BJ (cell line): Measurements from ENCODE around the gene MMP10. TPM values are rescaled to one million over a fixed set of nuclear protein-coding genes. Genes with fewer than 3 reads are reported as not detected.

Experiments
- CTCF ChIA-PET: fragments of 350-600 bp; formaldehyde crosslinking; extraction: SDS; loops from one replicate; lab custom pipeline; 2021; ENCODE audit warnings: antibody characterized with exemption, inconsistent platforms; lab: Yijun Ruan, JAX
- POLR2A ChIA-PET: fragments of 300-600 bp; sonication (Branson Sonifier 250); formaldehyde crosslinking; extraction: SDS; loops from one replicate; lab custom pipeline; 2021; ENCODE audit warnings: antibody characterized with exemption; lab: Charles Lee
- DNase-seq: peaks from one replicate; pipeline ENCODE4 v3.0.0-alpha.2; 2011; ENCODE audit warnings: low read depth
- H3K27me3 ChIP-seq: 2 replicates; pipeline ENCODE4 v1.6.0; 2011; ENCODE audit warnings: low read length; ENCODE audit not compliant: control insufficient read depth, insufficient read depth
- H3K36me3 ChIP-seq: 2 replicates; pipeline ENCODE4 v1.5.1; 2011; ENCODE audit warnings: low read length; ENCODE audit not compliant: control insufficient read depth, insufficient read depth
- H3K4me3 ChIP-seq: 2 replicates; pipeline ENCODE4 v1.5.1; 2011; ENCODE audit warnings: low read depth, mild to moderate bottlenecking, control low read depth, low read length
- CTCF ChIP-seq: IDR thresholded peaks from 2 replicates; pipeline ENCODE4 v1.5.1; 2011; ENCODE audit warnings: low read depth, mild to moderate bottlenecking, control low read depth, inconsistent platforms, low read length, moderate library complexity; ENCODE audit not compliant: insufficient read depth
- polyA plus RNA-seq: library from polyadenylated mRNA; depleted of rRNA; stranded (reverse); fragments of >200 nt; gene quantifications from 2 replicates; pipeline ENCODE4 v1.2.3, GENCODE V29; 2011

MMP10 gene
- polyA plus RNA-seq, 1 experiment: 0.16 TPM

DNA sequence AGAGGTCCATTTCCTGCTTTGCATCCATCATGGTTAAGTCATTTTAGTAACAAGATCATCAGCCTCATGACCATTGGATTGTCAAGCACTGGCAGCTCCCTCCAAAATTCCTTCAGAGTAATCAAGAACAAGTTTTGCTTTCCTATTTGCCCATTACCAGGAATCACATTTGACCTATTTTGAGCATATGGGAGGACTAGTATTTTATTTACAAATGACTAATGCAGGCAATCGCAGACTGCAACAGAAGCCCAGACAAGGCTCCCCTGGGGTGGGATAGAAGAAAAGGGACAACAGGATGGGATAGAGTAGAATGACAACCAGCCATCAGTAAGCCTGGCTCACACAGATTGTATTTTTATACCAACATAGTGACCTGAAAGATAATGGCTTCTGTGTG, 9.1 kb downstream of the MMP10 start:
- no peak for DNase-seq
- ChIA-PET POLR2A (no interaction called here), CTCF (interaction anchor here (1.0 kb wide), 1 partner anchor 9 kb away, joined by 3 read pairs; the partner anchor contains the start of gene MMP10)
- Histone ChIP-seq H3K27me3 (peaks cover 1% of the 10 kb centered on the region), H3K4me3 (no peak overlapping the region), H3K36me3 (no peaks in the 10 kb centered on the region)
- no peak for TF ChIP-seq CTCF

DNA sequence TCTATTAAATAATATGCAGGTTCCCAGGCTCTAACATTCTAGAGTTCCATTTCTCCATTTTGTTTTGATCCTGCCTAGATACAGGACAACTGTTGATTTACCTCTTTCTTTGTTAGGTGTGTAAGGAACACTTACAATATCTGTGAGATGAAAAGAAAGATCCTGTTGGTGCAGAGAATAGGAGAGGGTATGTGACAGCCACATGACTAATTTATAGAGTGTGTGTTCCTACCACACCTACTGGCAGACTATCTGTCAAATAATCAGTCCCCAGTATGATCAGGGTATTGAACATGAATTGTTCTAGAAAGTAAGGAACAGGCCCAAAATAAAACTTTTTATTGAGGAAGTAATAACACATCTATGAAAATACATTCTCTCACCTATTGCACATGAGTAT, 10.2 kb downstream of the MMP10 start:
- H3K36me3 ChIP-seq: no peaks in the 10 kb centered on the region
- TF ChIP-seq CTCF: no peak
- H3K4me3 ChIP-seq: no peak overlapping the region
- peaks cover 1% of the 10 kb centered on the region for H3K27me3 ChIP-seq
- no peak for DNase-seq
- ChIA-PET CTCF (interaction anchor here (1.0 kb wide), 1 partner anchor 10 kb away, joined by 3 read pairs; the partner anchor contains the start of gene MMP10), POLR2A (no interaction called here)

GRCh38 chr11:102767800-102768199, 12.6 kb downstream of the MMP10 start:
- ChIA-PET POLR2A (no interaction called here), CTCF (no interaction called here)
- no peak for DNase-seq
- no peaks in the 10 kb centered on the region for H3K36me3 ChIP-seq
- H3K4me3 ChIP-seq: no peak overlapping the region
- H3K27me3 ChIP-seq: peaks cover 1% of the 10 kb centered on the region
- no peak for TF ChIP-seq CTCF

GRCh38 chr11:102763440-102763839, 17.0 kb downstream of the MMP10 start:
- CTCF ChIA-PET: interaction anchor here (1.3 kb wide), 1 partner anchor 47 kb away, joined by 4 read pairs; no protein-coding TSS in a partner anchor
- TF ChIP-seq CTCF: no peak
- no peak overlapping the region for H3K4me3 ChIP-seq
- no peak for DNase-seq
- peaks cover 1% of the 10 kb centered on the region for H3K27me3 ChIP-seq
- H3K36me3 ChIP-seq: no peaks in the 10 kb centered on the region
- POLR2A ChIA-PET: no interaction called here

DNA sequence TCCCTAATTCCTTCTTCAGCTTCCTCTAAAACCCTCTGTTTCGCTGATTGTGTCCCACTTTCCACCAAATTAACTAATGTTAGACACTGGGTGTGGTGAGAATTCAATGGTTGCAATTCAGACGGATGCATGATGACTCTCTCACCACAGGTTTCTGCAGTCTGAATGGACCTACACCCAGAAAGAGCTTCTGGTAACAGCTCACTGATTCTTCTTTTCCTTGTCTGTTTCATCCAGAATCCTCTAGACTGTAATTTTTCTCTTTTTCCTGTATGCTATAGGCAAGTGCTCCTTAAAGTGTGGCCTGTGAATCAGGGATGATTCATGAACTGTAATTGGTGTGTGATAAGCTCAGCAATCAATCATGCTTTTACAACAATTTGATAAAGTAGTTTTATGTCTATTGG, 18.1 kb downstream of the MMP10 start:
- ChIA-PET POLR2A (no interaction called here), CTCF (interaction anchor here (0.7 to 2.2 kb wide), 3 partner anchors 18 to 48 kb away, joined by 3 to 10 read pairs (median 4); partner anchors contain the start of gene MMP10)
- H3K4me3 ChIP-seq: no peak overlapping the region

More for the DNA sequence above, 18.1 kb downstream of the MMP10 start:
- Histone ChIP-seq H3K36me3 (no peaks in the 10 kb centered on the region), H3K27me3 (peaks cover 3% of the 10 kb centered on the region)
- no peak for DNase-seq
- no peak for TF ChIP-seq CTCF
